Esophagus mucosa (tissue), 1 donor: ENCODE measurements around the gene SLC7A1. TPM values are rescaled to one million over a fixed set of nuclear protein-coding genes. Genes with fewer than 3 reads are reported as not detected.
A peak's percentile ranks its signal among the peaks of the same experiment; 100 is the strongest.

Experiments used
- ATAC-seq: fragments of 200-7000 bp; cut with Tn5 transposase; one replicate; pipeline ENCODE4 v1.9.1; 2020
- total RNA-seq: library from RNA; stranded (reverse); gene quantifications from one replicate; pipeline ENCODE4 v1.2.4, GENCODE V29; 2023
- donor health status: DM: yes; HTN: yes; CAD: no.

SLC7A1 gene
- total RNA-seq, 1 donor from 2014 or later: 181 TPM

GRCh38 chr13:29551214-29551613 is 44.3 kb downstream of the SLC7A1 start:
- ATAC-seq: peak; percentile 86

- ATAC-seq: no peak
Measured at GRCh38 chr13:29550430-29550988, 45.0 kb downstream of the SLC7A1 start.

- ATAC-seq: no peak
Measured at GRCh38 chr13:29548722-29549121, 46.8 kb downstream of the SLC7A1 start.

GRCh38 chr13:29547153-29547552 is 48.3 kb downstream of the SLC7A1 start:
- ATAC-seq: no peak

GRCh38 chr13:29546662-29547061 is 48.8 kb downstream of the SLC7A1 start:
- ATAC-seq: peak; percentile 27

GRCh38 chr13:29545988-29546387 is 49.5 kb downstream of the SLC7A1 start:
- ATAC-seq: peak; percentile 56

GRCh38 chr13:29543230-29544215 is 52.0 kb downstream of the SLC7A1 start:
- peak; percentile 41 for ATAC-seq

- ATAC-seq: no peak
Measured at GRCh38 chr13:29542381-29542780, 53.1 kb downstream of the SLC7A1 start.

- ATAC-seq: no peak
Measured at GRCh38 chr13:29541400-29541799, 54.1 kb downstream of the SLC7A1 start.

GRCh38 chr13:29540799-29541198 is 54.7 kb downstream of the SLC7A1 start:
- ATAC-seq: no peak

GRCh38 chr13:29540334-29540733 is 55.2 kb downstream of the SLC7A1 start:
- ATAC-seq: no peak

- ATAC-seq: peak; percentile 69
Measured at GRCh38 chr13:29539856-29540255, 55.6 kb downstream of the SLC7A1 start.

GRCh38 chr13:29538652-29539040 is 56.8 kb downstream of the SLC7A1 start:
- no peak for ATAC-seq

GRCh38 chr13:29537736-29538651 is 57.5 kb downstream of the SLC7A1 start:
- no peak for ATAC-seq

GRCh38 chr13:29536853-29537252 is 58.6 kb downstream of the SLC7A1 start:
- no peak for ATAC-seq

GRCh38 chr13:29535663-29536655 is 59.5 kb downstream of the SLC7A1 start:
- ATAC-seq: no peak

GRCh38 chr13:29534083-29534482 is 61.4 kb downstream of the SLC7A1 start:
- no peak for ATAC-seq

- ATAC-seq: no peak
Measured at GRCh38 chr13:29532821-29533220, 62.7 kb downstream of the SLC7A1 start.

GRCh38 chr13:29532116-29532515 is 63.4 kb downstream of the SLC7A1 start:
- no peak for ATAC-seq

- no peak for ATAC-seq
Measured at GRCh38 chr13:29530901-29531300, 64.6 kb downstream of the SLC7A1 start.

GRCh38 chr13:29529754-29530153 is 65.7 kb downstream of the SLC7A1 start:
- ATAC-seq: no peak

- ATAC-seq: no peak
Measured at GRCh38 chr13:29527916-29528315, 67.6 kb downstream of the SLC7A1 start.
